IPS-NIHi7 (cell line): ENCODE results near the gene PJVK.
A peak's percentile ranks its signal among the peaks of the same experiment; 100 is the strongest.
"Not testable (repeated sequence)": the region's sequence is repeated elsewhere in the genome, so short reads cannot be mapped to it uniquely, and the experiment has no call there.

Experiments used
- DNase-seq: peaks from one replicate; pipeline ENCODE4 v3.0.0; 2012; ENCODE audit warnings: mixed read lengths; ENCODE audit errors: extremely low spot score

Gene PJVK, protein sequence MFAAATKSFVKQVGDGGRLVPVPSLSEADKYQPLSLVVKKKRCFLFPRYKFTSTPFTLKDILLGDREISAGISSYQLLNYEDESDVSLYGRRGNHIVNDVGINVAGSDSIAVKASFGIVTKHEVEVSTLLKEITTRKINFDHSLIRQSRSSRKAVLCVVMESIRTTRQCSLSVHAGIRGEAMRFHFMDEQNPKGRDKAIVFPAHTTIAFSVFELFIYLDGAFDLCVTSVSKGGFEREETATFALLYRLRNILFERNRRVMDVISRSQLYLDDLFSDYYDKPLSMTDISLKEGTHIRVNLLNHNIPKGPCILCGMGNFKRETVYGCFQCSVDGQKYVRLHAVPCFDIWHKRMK

DNA sequence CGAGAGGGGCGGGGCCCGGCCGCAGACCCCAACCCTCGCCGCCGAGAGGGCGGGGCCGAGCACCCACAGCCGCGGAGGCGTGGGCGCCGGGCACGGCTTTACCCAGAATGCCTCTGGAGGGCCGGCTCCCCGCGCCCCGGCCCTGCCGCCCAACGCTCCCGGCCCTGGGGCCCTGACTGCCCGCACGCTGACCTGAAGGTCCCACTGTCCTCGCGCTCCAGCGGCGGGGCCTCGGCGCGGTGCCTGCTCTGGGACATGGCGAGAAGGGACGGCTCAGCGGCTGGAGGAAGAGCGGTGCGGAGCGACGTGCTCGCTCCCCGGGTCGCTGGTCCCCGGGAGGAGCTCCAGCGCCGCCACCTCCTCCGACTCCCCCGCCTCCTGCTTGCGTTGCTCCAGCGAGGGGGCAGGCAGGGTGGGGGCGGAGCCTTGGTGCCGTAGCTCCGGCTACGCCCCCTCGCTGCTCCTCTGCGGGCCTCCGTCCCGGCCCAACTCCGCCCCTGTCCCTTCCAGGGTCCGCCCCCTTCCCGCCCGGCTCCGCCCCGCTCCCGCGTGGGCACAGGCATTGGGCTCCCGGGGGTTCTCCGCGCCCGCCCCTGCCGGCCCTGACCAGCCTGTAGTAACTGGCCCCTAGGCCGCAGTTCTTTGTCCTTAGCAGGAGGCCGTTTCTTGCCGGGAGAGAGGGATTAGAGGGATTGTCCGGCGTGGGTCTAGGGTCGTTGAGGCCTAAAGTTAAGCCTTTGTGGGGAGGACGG is at the start of gene PJVK, which contains the start of gene PRKRA:
Gene PJVK (plus strand): TSS at position 605 of the 752 bp plus-strand sequence. CDS start 2,032 bp downstream, outside the sequence.
Gene PRKRA (minus strand): TSS at position 402 of the 752 bp plus-strand sequence. CDS start 145 bp downstream, at position 257.
- DNase-seq: peak; percentile 97

DNA sequence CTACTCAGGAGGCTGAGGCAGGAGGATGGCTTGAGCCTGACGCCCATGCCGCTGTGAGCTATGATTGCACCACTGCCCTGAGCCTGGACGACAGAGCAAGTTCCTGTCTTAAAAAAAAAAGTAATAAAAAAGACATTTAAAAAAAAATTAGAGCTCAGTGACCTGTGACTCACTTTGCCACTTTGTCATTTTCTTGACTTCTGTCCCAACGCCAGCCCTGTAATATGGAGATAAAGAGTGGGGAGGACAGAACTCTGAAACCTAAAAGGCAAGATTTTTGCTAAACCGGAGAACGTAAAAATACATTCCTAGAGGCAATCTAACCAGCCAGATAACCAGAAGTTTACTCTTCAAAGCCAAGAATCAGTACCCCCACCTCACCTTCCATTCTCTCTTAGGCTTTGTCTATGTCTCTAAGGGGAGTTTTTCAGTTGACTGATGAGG is 49.2 kb upstream of the PJVK start:
- no peak for DNase-seq

DNA sequence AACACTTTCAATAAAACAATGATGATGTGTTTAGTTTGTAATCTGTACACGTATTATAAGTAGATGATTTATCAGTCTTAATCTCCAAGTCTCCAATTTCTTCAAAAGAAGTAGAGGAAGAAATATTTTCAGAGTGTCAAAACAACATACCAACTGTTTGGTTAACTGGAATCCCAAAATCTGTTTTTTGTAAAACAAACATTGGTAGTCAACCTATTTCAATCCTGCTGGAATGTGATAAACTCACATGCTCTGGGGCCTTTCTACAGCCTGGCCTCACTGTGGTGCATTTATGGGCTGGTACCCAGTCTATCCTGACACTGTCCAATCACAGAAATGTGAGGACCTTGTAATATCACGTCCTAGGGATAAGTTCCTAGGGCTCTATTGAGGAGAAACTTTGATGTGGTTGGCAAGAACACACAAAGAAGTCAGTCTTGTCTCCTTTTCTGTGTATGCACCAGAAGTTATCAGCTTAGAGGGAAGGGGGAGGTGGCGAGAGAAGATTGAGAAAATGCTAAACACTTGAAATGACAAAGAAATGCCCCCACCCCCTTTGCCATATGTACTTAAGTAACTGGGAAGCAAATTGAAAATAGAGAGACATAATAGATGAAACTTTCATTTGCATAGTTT is 47.4 kb upstream of the PJVK start:
- DNase-seq: no peak

DNA sequence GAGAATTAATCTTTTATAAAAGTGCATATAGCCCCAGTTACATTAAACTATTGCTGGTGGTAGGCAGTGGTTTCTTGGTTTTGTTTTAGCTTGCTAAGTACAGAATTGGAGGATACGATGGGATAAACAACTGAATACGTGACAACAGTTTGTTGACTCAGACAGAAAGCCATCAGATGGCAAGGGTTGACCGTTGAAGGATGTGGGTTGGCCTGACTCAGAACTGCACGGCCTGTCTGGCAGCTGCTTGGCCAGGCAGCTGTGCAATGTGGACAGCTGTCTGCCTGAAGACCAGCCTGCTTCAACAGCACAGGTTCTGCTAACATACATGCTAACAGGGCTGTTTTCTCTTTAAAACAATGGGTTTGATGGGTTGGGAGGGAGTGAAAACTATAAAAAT is 46.8 kb upstream of the PJVK start:
- DNase-seq: no peak

DNA sequence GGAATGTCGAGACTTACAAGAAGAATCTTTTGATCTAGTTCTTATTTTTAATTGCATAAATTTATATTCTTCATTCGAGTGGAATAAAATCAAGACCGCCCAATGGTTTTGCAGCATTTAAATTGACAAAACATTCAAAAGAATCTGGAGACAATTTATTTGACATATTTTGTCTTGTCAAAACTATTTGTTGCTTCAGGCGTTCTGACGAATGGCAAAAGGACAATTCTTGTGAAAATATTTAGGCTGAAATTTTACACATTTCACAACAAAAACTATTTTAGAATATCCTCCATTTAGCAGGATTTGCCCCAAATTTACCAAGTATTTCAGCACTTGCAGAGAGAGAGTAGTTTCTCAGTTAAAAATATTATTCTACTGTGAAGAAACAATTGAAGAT is 41.9 kb upstream of the PJVK start:
- DNase-seq: no peak

DNA sequence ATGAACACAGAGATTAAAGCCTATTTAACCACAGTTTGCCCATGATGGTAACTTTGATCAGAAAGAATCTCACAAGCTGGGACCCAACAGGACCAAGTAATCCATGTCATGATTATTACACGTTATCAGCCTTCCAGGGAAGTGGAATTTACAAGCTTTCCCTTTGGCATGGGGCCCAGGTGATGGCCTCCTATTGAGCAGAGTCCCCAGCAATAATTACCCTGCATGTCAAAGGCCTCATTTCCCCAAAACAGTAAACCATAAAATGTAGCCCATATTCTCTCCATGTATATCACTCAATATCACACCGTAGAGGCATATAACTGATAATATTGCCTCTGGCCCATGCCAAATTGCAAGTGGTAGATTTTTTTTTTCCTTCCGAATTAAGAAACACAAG is 39.1 kb upstream of the PJVK start:
- no peak for DNase-seq

DNA sequence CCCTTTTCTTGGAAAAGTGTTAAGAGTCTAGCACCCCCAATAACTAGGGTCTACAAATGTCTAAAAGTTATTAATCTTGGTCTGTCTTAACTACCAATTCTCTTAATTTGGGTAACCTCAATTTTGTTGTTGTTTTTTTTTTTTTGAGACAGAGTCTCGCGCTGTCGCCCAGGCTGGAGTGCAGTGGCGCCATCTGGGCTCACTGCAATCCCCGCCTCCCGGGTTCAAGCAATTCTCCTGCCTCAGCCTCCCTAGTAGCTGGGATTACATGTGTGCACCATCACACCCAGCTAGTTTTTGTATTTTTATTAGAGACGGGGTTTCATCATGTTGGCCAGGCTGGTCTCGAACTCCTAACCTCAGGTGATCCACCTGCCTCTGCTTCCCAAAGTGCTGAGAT is 38.7 kb upstream of the PJVK start:
- DNase-seq: not testable (repeated sequence)

DNA sequence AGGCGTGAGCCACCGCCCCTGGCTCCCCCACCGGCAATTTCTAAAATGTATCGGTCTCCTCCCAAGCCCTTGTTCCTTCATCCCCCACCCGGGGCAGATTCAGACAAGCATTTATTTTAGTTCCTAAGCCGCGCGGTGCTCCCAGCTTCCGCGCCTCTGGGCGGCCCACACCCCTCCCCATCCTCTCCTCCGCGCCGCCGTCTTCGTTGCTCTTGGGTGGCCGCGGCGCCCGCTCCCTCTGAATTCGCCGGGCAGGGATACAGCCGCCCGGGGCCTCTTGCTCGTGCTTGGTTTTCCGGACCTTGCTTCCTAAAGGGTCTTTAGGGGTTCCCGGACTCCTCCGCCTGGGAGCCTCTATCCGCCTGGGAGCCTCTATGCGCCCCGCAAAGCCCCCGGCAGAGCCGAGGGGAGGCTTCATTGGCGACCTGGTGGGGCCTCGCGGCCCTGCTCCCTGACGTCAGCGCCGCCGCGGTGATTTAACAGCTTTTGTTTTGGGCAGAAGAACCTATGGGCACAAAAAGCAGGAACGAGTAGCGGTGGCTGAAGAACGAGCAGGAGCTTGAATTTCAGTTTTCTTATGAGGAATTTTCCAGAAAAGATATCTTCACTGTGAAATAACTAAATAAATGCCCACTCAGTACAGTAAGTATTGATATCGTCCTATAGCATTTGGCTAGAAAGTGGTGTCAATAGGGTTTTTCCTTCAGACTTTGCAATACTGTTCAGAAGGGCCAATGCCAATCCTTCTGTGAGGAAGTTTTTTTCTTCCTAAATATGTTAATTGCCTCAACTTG is 37.5 kb upstream of the PJVK start:
- DNase-seq: peak; percentile 74

DNA sequence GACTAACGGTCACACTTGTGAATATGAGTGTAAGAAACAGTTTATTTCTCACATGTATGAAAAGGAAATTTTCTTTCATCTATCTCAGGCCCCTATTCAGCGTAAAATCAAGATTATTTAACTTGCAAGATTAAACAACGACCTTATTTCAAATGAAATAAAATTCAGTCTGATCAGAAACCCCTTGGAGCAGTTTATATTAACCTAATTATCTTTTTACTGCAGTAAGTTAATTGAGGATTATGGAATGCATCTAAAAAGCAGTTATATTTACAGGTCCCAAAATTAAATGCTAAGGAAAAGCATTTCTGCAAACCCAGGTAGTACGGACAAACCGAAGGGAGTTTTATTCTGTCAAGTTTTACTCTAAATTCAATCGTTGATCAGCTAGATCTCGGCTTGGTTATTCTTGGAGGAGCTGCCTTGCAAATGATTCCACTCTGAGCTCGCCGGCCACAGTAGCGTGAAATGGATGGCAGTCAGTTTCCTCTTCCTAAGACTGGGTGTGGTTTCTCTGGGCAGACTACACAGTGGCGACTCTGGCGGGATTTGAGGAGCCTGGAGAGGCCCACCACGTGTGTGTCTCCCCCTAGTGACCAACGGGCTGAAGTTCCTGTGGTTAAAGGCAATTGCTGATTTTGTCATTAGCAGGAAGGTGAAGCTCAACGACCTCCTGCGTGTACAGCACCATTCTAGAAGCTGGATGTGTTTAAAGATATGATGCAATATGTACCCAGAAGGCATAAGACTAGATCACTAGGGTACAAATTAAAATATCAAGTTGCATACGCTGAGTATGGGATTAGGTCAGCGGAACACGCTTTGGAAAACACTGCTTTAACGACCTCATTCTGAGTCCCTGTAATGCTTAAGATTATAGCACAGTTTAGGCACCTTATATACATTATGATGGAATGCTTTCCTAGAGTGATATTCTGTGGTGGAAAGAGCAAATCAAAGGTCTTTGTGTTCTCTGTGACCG is 36.6 kb upstream of the PJVK start:
- peak; percentile 86 for DNase-seq

DNA sequence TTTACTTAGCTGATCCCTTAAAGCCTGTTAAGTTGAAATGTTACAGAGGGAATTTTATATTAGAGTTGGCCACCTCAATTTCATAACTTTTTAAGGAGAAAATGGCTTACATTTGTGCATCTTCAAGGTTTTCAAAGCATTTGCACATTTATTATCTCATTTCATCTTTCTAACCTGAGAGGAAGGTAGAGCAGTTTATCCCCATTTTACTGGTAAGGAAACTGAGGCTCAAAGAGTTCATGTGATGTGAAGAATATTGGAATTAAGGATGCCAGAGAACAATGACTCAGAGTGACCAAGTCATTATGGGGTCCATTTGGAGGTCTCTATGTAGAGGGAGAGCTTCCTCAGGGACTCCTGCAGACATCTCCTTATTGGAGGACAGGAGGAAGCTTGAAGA is 35.2 kb upstream of the PJVK start:
- DNase-seq: no peak

DNA sequence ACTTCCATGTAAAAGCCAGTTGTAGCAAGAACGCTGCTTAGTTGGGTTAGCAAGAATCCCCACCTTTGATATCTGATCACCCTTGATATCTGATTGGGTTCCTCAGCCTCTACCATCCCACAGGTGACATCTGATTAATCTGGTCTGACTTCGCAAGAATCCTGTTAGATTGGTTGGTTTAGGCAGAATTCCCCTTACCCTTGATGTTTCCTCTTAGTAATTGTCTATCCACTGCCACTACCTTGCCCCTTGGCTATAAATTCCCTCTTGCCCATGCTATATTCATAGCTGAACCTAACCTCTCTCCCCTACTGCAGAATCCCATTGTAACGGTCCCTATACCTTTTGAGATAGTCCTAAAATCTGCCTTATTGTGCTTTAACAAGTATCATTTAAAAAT is 33.3 kb upstream of the PJVK start:
- DNase-seq: no peak

DNA sequence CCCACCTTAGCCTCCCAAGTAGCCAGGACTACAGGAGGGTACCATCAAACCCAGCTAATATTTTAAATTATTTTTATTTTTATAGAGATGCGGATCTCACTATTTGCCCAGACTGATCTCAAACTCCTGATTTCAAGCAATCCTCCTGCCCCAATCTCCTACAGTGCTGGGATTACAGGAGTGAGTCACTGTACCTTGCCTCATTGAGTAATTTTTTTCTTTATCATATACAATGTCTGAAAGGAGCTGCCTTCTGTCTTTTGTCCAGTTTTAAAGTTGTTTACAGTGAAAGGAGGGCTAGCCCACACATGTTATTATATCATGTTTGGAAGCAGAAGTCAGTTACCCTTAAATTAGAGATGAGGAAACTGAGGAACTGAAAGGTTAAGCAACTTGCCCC is 32.8 kb upstream of the PJVK start:
- no peak for DNase-seq

DNA sequence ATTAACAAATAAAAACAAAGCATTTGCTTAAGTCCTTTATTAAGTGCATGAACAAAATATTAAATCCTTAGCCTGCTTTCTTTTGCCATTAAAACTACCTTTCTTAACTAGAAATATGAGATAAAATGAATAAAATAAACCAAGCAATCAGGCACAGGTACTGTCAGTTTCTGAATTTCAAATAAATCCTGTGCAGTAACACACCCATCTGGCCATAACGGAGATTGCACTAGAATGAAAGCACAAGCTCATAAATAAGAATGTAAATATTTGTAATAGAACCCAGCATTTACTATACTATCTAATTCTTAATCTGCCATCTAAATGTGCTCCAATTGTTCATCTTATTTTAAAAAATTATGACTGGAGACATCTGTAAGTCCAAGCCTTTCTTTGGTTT is 32.1 kb upstream of the PJVK start:
- no peak for DNase-seq

DNA sequence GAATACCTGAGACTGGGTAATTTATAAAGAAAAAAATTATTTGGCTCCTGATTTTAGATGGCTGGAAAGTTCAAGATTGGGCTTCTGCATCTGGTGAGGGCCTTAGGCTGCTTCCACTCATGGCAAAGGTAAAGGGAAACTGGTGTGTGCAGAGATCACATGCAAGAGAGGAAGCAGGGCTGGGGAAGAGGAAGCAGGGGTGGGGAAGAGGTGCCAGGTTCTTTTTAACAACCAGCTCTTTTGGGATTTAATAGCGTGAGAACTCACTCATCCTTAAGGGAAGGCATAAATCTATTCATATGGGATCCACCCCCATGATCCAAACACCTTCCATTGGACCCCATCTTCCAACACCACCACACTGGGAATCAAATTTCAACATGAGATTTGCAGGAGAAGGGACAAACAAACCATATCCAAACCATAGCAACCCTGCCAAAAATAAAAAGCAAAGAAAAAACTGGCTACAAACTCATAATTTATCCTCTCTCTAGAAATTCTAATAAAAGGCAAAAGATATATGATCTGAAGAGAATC is 30.6 kb upstream of the PJVK start:
- DNase-seq: no peak

DNA sequence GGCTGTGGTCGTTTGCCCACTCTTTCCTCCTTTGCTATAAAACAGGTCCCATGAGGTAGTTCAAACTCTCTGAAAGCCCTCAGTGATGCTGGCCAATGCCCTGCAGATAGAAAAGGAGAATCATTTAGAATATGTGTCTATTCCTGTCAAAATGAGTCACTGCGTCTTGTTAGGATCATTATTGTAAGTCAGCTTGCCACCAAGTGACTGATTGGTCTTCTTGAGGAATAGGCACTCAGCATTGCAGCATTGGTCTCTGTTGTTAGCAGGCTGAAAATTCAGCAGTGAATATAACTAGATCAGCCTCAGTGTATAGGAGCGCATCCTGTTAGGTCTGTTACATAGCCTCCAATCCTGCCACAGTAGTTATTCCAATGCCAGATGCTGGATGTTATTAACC is 29.1 kb upstream of the PJVK start:
- no peak for DNase-seq

DNA sequence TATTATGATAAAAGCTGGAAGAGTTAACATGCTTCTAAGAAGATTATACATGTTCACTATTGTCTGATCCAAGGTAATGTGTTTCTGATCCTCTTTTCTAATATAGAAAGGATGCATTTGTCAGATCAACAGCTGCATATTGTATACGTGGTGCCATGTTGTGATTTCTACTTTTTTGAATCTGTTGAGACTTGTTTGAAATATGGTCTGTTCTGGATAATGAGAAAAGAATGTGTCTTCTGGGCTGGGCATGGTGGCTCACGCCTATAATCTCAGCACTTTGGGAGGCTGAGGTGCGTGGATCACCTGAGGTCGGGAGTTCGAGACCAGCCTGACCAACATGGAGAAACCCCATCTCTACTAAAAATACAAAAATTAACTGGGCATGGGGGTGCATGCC is 27.4 kb upstream of the PJVK start:
- DNase-seq: not testable (repeated sequence)

DNA sequence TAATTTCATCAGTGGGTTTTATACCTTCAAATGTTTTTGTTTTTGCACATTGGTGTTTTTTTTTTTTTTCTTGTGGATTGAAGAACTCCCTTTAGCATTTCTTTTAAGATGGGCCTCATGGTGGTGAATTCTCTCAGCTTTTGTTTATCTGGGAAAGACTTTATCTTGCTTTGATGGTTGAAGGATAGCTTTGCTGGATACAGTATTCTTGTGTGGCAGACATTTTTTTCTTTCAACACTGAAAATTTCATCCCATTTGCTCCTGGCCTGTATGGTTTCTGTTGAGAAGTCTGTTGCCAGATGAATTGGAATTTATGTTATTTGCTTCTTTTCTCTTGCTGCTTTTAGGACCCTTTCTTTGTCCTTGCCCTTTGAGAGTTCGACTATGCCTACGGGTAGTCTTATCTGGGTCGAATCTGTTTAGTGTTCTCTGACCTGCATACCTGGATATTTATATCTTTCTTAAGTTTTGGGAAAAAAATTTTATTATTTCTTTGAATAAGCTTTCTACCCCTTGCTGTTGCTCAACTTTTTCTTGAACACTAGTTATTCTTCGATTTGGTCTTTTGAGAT is 25.8 kb upstream of the PJVK start:
- DNase-seq: no peak

DNA sequence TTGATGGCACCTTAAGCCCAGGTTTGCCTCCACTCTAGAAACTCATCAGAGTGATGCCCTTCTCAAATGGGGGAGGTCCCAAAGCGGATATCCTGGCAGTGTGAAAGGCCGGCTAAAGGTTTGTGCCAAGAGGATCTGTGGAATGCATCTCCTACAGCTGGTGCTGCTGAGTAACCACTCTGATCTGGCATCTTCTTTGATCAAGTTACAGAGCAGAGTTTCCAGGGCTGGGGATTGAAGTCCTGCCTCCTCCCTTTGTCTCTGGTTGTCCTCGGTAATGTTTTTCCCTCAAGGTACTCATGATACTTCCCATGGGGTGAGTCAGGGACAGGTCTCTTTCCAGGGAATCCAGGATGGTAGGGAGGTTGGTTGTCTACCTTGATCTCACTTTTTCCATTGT is 24.8 kb upstream of the PJVK start:
- no peak for DNase-seq

DNA sequence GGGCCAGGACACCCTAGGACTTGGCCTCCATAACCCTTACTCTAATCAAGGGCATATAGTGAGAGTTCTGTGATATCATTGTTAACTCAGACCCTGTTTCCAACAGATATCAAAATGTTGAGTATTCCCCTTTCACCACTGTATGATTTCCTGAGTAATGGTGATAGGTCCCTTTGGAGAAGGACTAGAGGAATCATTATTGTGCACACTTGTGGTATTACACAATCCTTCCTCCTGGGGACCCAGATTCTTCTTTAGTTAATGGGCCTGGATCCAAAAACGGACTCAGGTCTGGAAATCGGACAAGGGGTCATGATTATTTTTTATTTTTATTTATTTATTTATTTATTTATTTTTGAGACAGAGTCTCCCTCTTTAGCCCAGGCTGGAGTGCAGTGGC is 23.7 kb upstream of the PJVK start:
- no peak for DNase-seq

DNA sequence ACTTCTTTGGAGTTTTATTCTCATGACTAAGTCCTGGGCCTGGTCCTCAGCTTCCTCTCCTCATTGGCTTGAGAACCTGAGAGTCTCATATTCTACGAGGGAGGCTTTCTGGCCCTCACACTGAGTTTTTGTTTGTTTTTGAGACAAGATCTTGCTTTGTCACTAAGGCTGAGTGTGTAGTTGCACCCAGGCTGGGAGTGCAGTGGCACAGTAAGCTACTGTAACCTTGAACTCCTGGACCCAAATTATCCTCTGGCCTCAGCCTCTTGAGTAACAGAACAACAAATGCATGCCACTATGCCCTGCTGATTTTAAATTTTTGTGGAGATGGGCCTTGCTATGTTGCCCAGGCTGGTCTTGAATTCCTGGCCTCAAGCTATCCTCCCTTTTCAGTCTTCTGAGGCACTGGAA is 22.8 kb upstream of the PJVK start:
- no peak for DNase-seq
